Muscle layer of duodenum (tissue), 2 donors: ENCODE results near the gene LAMA2.

Source experiments
- H3K27ac ChIP-seq: one replicate; pipeline ENCODE4 v1.7.0; 2013; ENCODE audit warnings: mild to moderate bottlenecking, low read length
- H3K27me3 ChIP-seq: one replicate; pipeline ENCODE4 v1.7.0; 2013; ENCODE audit warnings: low read depth, mild to moderate bottlenecking, control low read depth, low read length
- H3K36me3 ChIP-seq, 2 donors: one replicate each; pipeline ENCODE4 v1.7.0; 2013; ENCODE audit warnings: low read length in 2 of 2, control low read depth in 1 of 2, mild to moderate bottlenecking in 1 of 2; ENCODE audit not compliant: insufficient read depth in 2 of 2, control insufficient read depth in 1 of 2
- H3K4me1 ChIP-seq, 2 donors: one replicate each; pipeline ENCODE4 v1.7.0; 2013; ENCODE audit warnings: low read length in 2 of 2, mild to moderate bottlenecking in 2 of 2, control low read depth in 1 of 2, moderate library complexity in 1 of 2; ENCODE audit not compliant: insufficient read depth in 2 of 2, control insufficient read depth in 1 of 2
- H3K4me3 ChIP-seq, 2 donors: one replicate each; pipeline ENCODE4 v1.7.0; 2013; ENCODE audit warnings: low read length in 2 of 2, low read depth in 1 of 2, mild to moderate bottlenecking in 1 of 2
- H3K9me3 ChIP-seq, 2 donors: one replicate each; pipeline ENCODE4 v1.7.0; 2013; ENCODE audit warnings: low read length in 2 of 2, control low read depth in 1 of 2, mild to moderate bottlenecking in 1 of 2; ENCODE audit not compliant: control insufficient read depth in 1 of 2
- donor health status: healthy.

Gene LAMA2

GRCh38 chr6:129331450-129332138, 448.7 kb downstream of the LAMA2 start:
- Histone ChIP-seq H3K27me3 (no peaks in the 10 kb centered on the region), H3K36me3 (no peaks in the 10 kb centered on the region), H3K27ac (no peak overlapping the region), H3K9me3 (no peaks in the 10 kb centered on the region), H3K4me1 (no peaks in the 10 kb centered on the region), H3K4me3 (no peak overlapping the region)

- H3K4me3 ChIP-seq, result no peak overlapping the region
- H3K9me3 ChIP-seq, result no peaks in the 10 kb centered on the region
- no peaks in the 10 kb centered on the region for H3K27me3 ChIP-seq
- no peaks in the 10 kb centered on the region for H3K36me3 ChIP-seq
- H3K27ac ChIP-seq, result no peak overlapping the region
- no peaks in the 10 kb centered on the region for H3K4me1 ChIP-seq
Measured at GRCh38 chr6:129335792-129336191, 452.9 kb downstream of the LAMA2 start.

GRCh38 chr6:129338683-129339082, 455.7 kb downstream of the LAMA2 start:
- H3K4me3 ChIP-seq, result no peak overlapping the region
- H3K36me3 ChIP-seq, result no peaks in the 10 kb centered on the region
- H3K27ac ChIP-seq, result no peak overlapping the region
- no peaks in the 10 kb centered on the region for H3K27me3 ChIP-seq
- no peaks in the 10 kb centered on the region for H3K4me1 ChIP-seq
- no peaks in the 10 kb centered on the region for H3K9me3 ChIP-seq

GRCh38 chr6:129340983-129341382, 458.0 kb downstream of the LAMA2 start:
- Histone ChIP-seq H3K4me1 (no peaks in the 10 kb centered on the region), H3K4me3 (no peak overlapping the region), H3K36me3 (no peaks in the 10 kb centered on the region), H3K27me3 (no peaks in the 10 kb centered on the region), H3K9me3 (no peaks in the 10 kb centered on the region), H3K27ac (no peak overlapping the region)

- H3K9me3 ChIP-seq, result no peaks in the 10 kb centered on the region
- no peaks in the 10 kb centered on the region for H3K36me3 ChIP-seq
- no peaks in the 10 kb centered on the region for H3K4me1 ChIP-seq
- no peaks in the 10 kb centered on the region for H3K27me3 ChIP-seq
- H3K4me3 ChIP-seq, result no peak overlapping the region
- H3K27ac ChIP-seq, result no peak overlapping the region
Measured at GRCh38 chr6:129342243-129342642, 459.3 kb downstream of the LAMA2 start.

- Histone ChIP-seq H3K4me1 (no peaks in the 10 kb centered on the region), H3K27me3 (no peaks in the 10 kb centered on the region), H3K4me3 (no peak overlapping the region), H3K9me3 (no peaks in the 10 kb centered on the region), H3K27ac (no peak overlapping the region), H3K36me3 (no peaks in the 10 kb centered on the region)
Measured at GRCh38 chr6:129342796-129343195, 459.9 kb downstream of the LAMA2 start.

- Histone ChIP-seq H3K36me3 (no peaks in the 10 kb centered on the region), H3K27me3 (no peaks in the 10 kb centered on the region), H3K4me1 (no peaks in the 10 kb centered on the region), H3K4me3 (no peak overlapping the region), H3K9me3 (no peaks in the 10 kb centered on the region), H3K27ac (no peak overlapping the region)
Measured at GRCh38 chr6:129344379-129344778, 461.4 kb downstream of the LAMA2 start.

- H3K4me1 ChIP-seq, result no peaks in the 10 kb centered on the region
- H3K27me3 ChIP-seq, result no peaks in the 10 kb centered on the region
- no peaks in the 10 kb centered on the region for H3K9me3 ChIP-seq
- H3K36me3 ChIP-seq, result no peaks in the 10 kb centered on the region
- H3K4me3 ChIP-seq, result no peak overlapping the region
- H3K27ac ChIP-seq, result no peak overlapping the region
Measured at GRCh38 chr6:129345890-129346289, 463.0 kb downstream of the LAMA2 start.

GRCh38 chr6:129346964-129347363, 464.0 kb downstream of the LAMA2 start:
- no peak overlapping the region for H3K4me3 ChIP-seq
- H3K9me3 ChIP-seq, result no peaks in the 10 kb centered on the region
- H3K27ac ChIP-seq, result no peak overlapping the region
- H3K4me1 ChIP-seq, result no peaks in the 10 kb centered on the region
- H3K27me3 ChIP-seq, result no peaks in the 10 kb centered on the region
- no peaks in the 10 kb centered on the region for H3K36me3 ChIP-seq

- Histone ChIP-seq H3K27me3 (no peaks in the 10 kb centered on the region), H3K9me3 (no peaks in the 10 kb centered on the region), H3K4me1 (no peaks in the 10 kb centered on the region), H3K36me3 (no peaks in the 10 kb centered on the region), H3K4me3 (no peak overlapping the region), H3K27ac (no peak overlapping the region)
Measured at GRCh38 chr6:129350278-129350677, 467.3 kb downstream of the LAMA2 start.

- Histone ChIP-seq H3K4me1 (no peaks in the 10 kb centered on the region), H3K9me3 (no peaks in the 10 kb centered on the region), H3K27me3 (no peaks in the 10 kb centered on the region), H3K27ac (no peak overlapping the region), H3K4me3 (no peak overlapping the region), H3K36me3 (no peaks in the 10 kb centered on the region)
Measured at GRCh38 chr6:129351807-129352206, 468.9 kb downstream of the LAMA2 start.

- H3K27ac ChIP-seq, result no peak overlapping the region
- no peak overlapping the region for H3K4me3 ChIP-seq
- H3K9me3 ChIP-seq, result no peaks in the 10 kb centered on the region
- H3K4me1 ChIP-seq, result no peaks in the 10 kb centered on the region
- H3K27me3 ChIP-seq, result no peaks in the 10 kb centered on the region
- no peaks in the 10 kb centered on the region for H3K36me3 ChIP-seq
Measured at GRCh38 chr6:129353067-129353466, 470.1 kb downstream of the LAMA2 start.
